Activated T-cell treated with anti-CD3 and anti-CD28 coated beads, Interleukin-2, amount 50 U/mL, for 24 hours (primary cell): ENCODE data around the gene USP26.
"Not testable (repeated sequence)": the region's sequence is repeated elsewhere in the genome, so short reads cannot be mapped to it uniquely, and the experiment has no call there.

Source experiments
- DNase-seq: peaks from one replicate; pipeline ENCODE4 v3.0.0-alpha.2; 2020
- H3K27ac Mint-ChIP-seq: 2 replicates; pipeline ENCODE4 v1.8.0; 2020; ENCODE audit warnings: mild to moderate bottlenecking, mixed read lengths
- H3K27me3 Mint-ChIP-seq: 2 replicates; pipeline ENCODE4 v1.8.0; 2020; ENCODE audit warnings: mixed read lengths
- H3K36me3 Mint-ChIP-seq: 2 replicates; pipeline ENCODE4 v1.8.0; 2020; ENCODE audit warnings: low read depth, mixed read lengths
- H3K4me1 Mint-ChIP-seq: 2 replicates; pipeline ENCODE4 v1.8.0; 2020; ENCODE audit warnings: low read depth, mixed read lengths
- H3K4me3 Mint-ChIP-seq: 2 replicates; pipeline ENCODE4 v1.8.0; 2020; ENCODE audit warnings: mild to moderate bottlenecking, moderate library complexity, mixed read lengths
- H3K9me3 Mint-ChIP-seq: 2 replicates; pipeline ENCODE4 v1.8.0; 2020; ENCODE audit warnings: mixed read lengths

Gene USP26

DNA sequence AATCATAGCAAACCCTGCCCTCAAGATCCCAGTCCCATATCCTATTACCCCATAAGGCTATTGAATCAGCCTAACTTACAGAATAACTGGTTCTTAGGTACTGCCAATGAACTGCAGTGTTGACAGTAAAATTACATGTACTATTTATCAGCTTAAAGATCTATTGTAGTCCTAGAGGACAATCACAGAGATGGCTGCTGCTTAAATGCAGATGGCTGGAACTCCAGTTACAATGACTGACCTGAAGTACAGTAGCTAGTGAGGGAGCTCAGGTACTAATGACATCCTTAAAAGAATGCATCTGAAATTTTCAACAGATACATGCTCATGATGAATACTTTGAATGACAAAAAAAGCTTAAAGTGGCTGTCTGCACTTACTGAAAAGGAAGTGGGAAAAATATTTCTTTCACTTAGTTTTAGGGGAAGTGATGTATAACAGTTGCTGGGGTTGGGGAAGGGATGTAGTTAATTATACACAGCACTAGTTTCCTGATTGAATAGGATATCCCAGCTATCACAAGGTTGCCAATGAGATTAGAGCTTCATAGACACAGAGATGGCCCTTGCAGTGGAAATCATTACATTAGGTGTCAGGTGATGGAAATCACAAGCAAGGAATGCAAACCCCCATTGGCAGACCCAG is 42.0 kb downstream of the USP26 start:
- no peaks in the 10 kb centered on the region for H3K4me1 Mint-ChIP-seq
- H3K4me3 Mint-ChIP-seq = no peak overlapping the region
- no peak overlapping the region for H3K27ac Mint-ChIP-seq
- no peak for DNase-seq
- H3K27me3 Mint-ChIP-seq = peaks cover 58% of the 10 kb centered on the region
- no peaks in the 10 kb centered on the region for H3K9me3 Mint-ChIP-seq
- no peaks in the 10 kb centered on the region for H3K36me3 Mint-ChIP-seq

- no peak overlapping the region for H3K4me3 Mint-ChIP-seq
- H3K4me1 Mint-ChIP-seq = no peaks in the 10 kb centered on the region
These were observed 42.9 kb downstream of the USP26 start for GRCh38 chrX:133053861-133054598.

DNA sequence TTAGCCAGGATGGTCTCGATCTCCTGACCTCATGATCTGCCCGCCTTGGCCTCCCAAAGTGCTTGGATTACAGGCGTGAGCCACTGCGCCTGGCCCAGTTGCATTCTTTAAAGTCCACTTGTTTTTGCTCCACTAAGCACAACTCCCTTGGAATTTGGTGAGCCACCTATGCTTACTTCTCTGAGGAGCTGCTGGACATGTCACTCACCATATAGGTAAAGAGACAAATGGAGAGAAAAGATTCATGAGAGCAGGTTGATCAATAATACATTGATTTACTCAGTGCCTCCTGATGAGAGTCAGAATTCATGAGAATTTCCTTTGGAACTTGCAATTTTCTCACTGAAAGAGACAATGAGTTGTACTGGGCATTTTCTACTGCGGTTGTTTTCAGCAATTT is 48.2 kb downstream of the USP26 start:
- Mint-ChIP-seq H3K27ac (no peak overlapping the region), H3K36me3 (no peaks in the 10 kb centered on the region), H3K4me1 (no peaks in the 10 kb centered on the region), H3K27me3 (peaks cover 65% of the 10 kb centered on the region), H3K9me3 (no peaks in the 10 kb centered on the region), H3K4me3 (no peak overlapping the region)
- no peak for DNase-seq

More at GRCh38 chrX:133053861-133054598, 42.9 kb downstream of the USP26 start:
- Mint-ChIP-seq H3K36me3 (no peaks in the 10 kb centered on the region), H3K27me3 (peaks cover 58% of the 10 kb centered on the region), H3K9me3 (no peaks in the 10 kb centered on the region), H3K27ac (no peak overlapping the region)
- DNase-seq = no peak

DNA sequence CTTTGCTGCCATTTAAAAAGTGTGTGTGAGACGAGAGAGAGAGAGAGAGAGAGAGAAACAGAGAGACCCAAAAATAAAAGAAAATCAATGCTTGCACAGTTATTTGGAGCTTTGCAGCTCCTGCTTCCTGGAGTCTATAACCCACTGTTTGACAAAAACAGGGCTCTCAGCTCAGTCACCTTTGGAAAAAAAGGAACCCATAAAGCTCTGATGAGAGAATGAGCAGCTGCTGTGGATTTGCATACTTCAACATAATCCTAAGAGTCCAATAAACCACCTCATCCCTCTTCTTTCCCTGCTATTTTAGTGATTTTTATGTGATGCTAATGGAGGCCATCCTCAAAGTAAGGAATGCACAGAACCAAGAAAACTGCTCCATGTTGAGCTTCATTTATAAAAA is 50.3 kb downstream of the USP26 start:
- no peak for DNase-seq
- H3K36me3 Mint-ChIP-seq = no peaks in the 10 kb centered on the region
- H3K27me3 Mint-ChIP-seq = peaks cover 56% of the 10 kb centered on the region
- no peak overlapping the region for H3K27ac Mint-ChIP-seq
- no peak overlapping the region for H3K4me3 Mint-ChIP-seq
- no peaks in the 10 kb centered on the region for H3K4me1 Mint-ChIP-seq
- no peaks in the 10 kb centered on the region for H3K9me3 Mint-ChIP-seq

DNA sequence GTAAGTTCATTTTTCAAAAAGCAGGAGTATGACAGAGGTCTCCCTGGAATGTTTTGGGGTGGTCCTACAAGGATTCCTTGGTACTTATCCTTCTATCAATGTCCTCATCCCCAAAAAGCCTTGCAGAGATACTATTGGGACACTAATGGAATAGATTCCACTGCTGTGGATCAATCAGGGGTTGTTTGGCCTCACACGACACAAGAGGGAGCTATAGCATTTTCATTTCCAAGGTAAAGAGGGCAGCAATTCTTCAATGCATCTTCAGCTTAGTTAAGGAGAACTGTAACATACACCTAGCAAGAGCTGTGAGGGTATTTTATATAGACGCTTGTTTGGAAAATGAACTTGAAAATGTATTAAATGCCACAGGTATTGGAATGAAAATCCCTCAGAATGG is 50.9 kb downstream of the USP26 start:
- H3K9me3 Mint-ChIP-seq = no peaks in the 10 kb centered on the region
- H3K4me1 Mint-ChIP-seq = no peaks in the 10 kb centered on the region
- DNase-seq = no peak
- peaks cover 52% of the 10 kb centered on the region for H3K27me3 Mint-ChIP-seq
- H3K27ac Mint-ChIP-seq = no peak overlapping the region
- no peaks in the 10 kb centered on the region for H3K36me3 Mint-ChIP-seq
- H3K4me3 Mint-ChIP-seq = no peak overlapping the region

GRCh38 chrX:133044145-133044786 is 52.6 kb downstream of the USP26 start:
- H3K27me3 Mint-ChIP-seq = peaks cover 40% of the 10 kb centered on the region

DNA sequence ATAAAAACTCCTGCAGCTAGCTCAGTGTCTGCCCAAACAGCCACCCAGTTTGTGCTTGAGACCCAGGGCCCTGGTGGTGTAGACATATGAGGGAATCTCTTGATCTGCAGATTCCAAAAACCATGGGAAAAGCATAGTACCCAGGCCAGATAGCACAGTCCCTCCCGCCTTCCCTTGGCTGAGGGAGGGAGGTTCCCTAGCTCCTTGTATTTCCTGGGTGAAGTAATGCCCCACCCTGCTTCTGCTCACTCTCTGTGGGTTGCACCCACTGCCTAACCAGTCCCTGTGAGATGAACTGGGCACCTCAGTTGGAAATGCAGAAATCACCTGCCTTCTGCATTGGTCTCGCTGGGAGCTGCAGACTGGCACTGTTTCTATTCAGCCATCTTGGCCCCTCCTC is 54.6 kb downstream of the USP26 start:
- no peak for DNase-seq
- Mint-ChIP-seq H3K27me3 (peaks cover 24% of the 10 kb centered on the region), H3K27ac (no peak overlapping the region), H3K36me3 (no peaks in the 10 kb centered on the region), H3K9me3 (no peaks in the 10 kb centered on the region), H3K4me3 (no peak overlapping the region), H3K4me1 (no peaks in the 10 kb centered on the region)

More at GRCh38 chrX:133044145-133044786, 52.6 kb downstream of the USP26 start:
- not testable (repeated sequence) for H3K36me3 Mint-ChIP-seq, H3K27ac Mint-ChIP-seq, H3K9me3 Mint-ChIP-seq, DNase-seq, H3K4me1 Mint-ChIP-seq, H3K4me3 Mint-ChIP-seq

GRCh38 chrX:133033010-133033409 is 63.9 kb downstream of the USP26 start:
- Mint-ChIP-seq H3K9me3 (no peaks in the 10 kb centered on the region), H3K27ac (no peak overlapping the region), H3K27me3 (peaks cover 64% of the 10 kb centered on the region)

DNA sequence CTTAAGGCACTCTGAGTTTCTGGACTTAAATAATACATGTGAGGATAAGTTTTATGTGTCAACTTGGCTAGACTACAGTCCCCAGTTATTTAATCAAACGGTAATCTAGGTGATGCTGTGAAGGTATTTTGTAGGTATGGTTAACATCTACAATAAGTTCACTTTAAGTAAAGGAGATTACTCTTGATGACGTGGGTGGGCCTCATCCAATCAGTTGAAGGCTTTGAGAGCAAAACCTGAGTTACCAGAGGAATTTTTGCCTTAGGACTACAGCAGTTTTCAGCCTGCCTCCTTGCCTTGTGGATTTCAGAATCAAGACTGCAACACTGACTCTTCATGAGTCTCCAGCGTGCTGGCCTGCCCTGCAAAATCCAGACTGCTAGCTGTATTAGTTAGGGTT is 78.7 kb downstream of the USP26 start:
- no peaks in the 10 kb centered on the region for H3K36me3 Mint-ChIP-seq
- peaks cover 23% of the 10 kb centered on the region for H3K27me3 Mint-ChIP-seq
- H3K9me3 Mint-ChIP-seq = no peaks in the 10 kb centered on the region

More at GRCh38 chrX:133033010-133033409, 63.9 kb downstream of the USP26 start:
- H3K4me3 Mint-ChIP-seq = no peak overlapping the region
- no peaks in the 10 kb centered on the region for H3K36me3 Mint-ChIP-seq
- no peaks in the 10 kb centered on the region for H3K4me1 Mint-ChIP-seq
- no peak for DNase-seq

GRCh38 chrX:133007458-133007857 is 89.5 kb downstream of the USP26 start:
- DNase-seq = no peak
- no peaks in the 10 kb centered on the region for H3K4me1 Mint-ChIP-seq
- H3K9me3 Mint-ChIP-seq = no peaks in the 10 kb centered on the region
- H3K36me3 Mint-ChIP-seq = no peaks in the 10 kb centered on the region
- H3K27ac Mint-ChIP-seq = no peak overlapping the region
- peaks cover 55% of the 10 kb centered on the region for H3K27me3 Mint-ChIP-seq
- H3K4me3 Mint-ChIP-seq = no peak overlapping the region

More for the DNA sequence above, 78.7 kb downstream of the USP26 start:
- H3K4me1 Mint-ChIP-seq = no peaks in the 10 kb centered on the region
- no peak for DNase-seq
- H3K27ac Mint-ChIP-seq = no peak overlapping the region
- no peak overlapping the region for H3K4me3 Mint-ChIP-seq

GRCh38 chrX:133005616-133006015 is 91.3 kb downstream of the USP26 start:
- no peaks in the 10 kb centered on the region for H3K36me3 Mint-ChIP-seq

GRCh38 chrX:133005042-133005441 is 91.9 kb downstream of the USP26 start:
- Mint-ChIP-seq H3K27ac (no peak overlapping the region), H3K4me3 (no peak overlapping the region), H3K27me3 (peaks cover 59% of the 10 kb centered on the region), H3K36me3 (no peaks in the 10 kb centered on the region), H3K4me1 (no peaks in the 10 kb centered on the region), H3K9me3 (no peaks in the 10 kb centered on the region)
- DNase-seq = no peak

More at GRCh38 chrX:133005616-133006015, 91.3 kb downstream of the USP26 start:
- DNase-seq = no peak
- Mint-ChIP-seq H3K9me3 (no peaks in the 10 kb centered on the region), H3K4me1 (no peaks in the 10 kb centered on the region), H3K27me3 (peaks cover 58% of the 10 kb centered on the region), H3K27ac (no peak overlapping the region), H3K4me3 (no peak overlapping the region)

DNA sequence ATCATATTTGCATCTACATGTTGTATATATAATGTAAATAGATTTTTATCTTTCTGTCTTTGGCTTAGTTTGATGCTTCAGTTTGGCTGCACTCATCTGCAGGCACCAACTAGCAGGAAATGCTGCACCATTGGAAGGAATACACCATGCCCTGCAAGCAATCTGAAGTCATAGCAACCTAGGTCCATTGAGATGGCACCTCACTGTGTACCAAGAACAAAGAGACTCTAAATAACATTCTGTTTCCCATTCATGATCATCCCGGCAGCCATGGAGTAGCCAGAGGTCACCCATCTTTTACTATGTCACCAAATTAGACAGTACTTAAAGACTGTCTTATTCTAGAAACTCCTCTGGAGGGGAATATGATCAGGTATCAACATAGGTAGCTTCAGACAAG is 97.7 kb downstream of the USP26 start:
- Mint-ChIP-seq H3K27me3 (peaks cover 54% of the 10 kb centered on the region), H3K4me1 (no peaks in the 10 kb centered on the region), H3K4me3 (no peak overlapping the region), H3K9me3 (no peaks in the 10 kb centered on the region), H3K36me3 (no peaks in the 10 kb centered on the region), H3K27ac (no peak overlapping the region)
- DNase-seq = no peak

DNA sequence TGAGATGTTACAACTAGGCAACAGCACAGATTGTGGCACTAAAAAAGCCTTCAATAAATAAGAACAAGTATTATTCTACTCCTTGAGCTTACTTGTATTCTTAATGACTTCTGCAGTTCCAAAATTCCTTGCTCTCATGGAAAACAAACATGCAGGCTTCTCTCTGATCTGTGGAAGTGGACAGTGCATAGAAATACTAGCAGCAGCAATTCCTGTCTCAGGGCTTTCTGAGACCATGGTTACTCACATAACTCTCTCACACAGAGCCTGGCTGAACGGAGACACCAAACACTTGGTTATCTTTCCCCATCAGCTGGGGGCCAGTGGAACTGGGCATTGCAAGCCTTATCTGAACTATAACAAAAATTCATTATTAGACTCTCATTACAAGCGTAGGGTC is 106.1 kb downstream of the USP26 start:
- no peaks in the 10 kb centered on the region for H3K9me3 Mint-ChIP-seq
- peaks cover 41% of the 10 kb centered on the region for H3K27me3 Mint-ChIP-seq
- H3K27ac Mint-ChIP-seq = no peak overlapping the region
- no peaks in the 10 kb centered on the region for H3K4me1 Mint-ChIP-seq
- H3K4me3 Mint-ChIP-seq = no peak overlapping the region
- no peak for DNase-seq
- H3K36me3 Mint-ChIP-seq = no peaks in the 10 kb centered on the region

DNA sequence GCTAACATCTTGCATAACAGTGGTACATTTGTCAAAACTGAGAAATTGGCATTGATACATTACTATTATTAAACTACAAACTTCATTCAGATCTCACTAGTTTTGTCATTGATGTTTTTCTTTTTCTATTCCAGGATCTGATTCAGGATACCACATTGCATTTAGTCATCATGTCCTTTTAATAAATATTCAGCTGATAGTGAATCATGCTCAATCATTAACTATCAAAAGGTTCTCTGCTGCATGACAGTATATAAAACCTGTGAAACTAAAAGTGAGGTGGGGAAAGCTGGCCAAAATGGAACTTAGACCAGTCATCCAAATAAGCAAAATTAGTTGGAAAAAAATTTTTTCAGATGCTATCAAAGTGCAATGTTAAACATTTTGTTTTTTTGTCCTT is 110.4 kb downstream of the USP26 start:
- H3K4me1 Mint-ChIP-seq = no peaks in the 10 kb centered on the region
- H3K9me3 Mint-ChIP-seq = no peaks in the 10 kb centered on the region
- no peak for DNase-seq
- H3K27me3 Mint-ChIP-seq = peaks cover 36% of the 10 kb centered on the region
- no peak overlapping the region for H3K27ac Mint-ChIP-seq
- no peak overlapping the region for H3K4me3 Mint-ChIP-seq
- H3K36me3 Mint-ChIP-seq = no peaks in the 10 kb centered on the region
